ENCODE measurements around the gene SPDYC.

Gene SPDYC

GRCh38 chr11:65219930-65220213 lies 49.8 kb downstream of the SPDYC start:
- no peak for TF ChIP-seq CTCF (IDR thresholded peaks at IDR 0.05; ENCODE audit: low read depth, low read length)
- DNase-seq (ENCODE audit: low read depth in 2 of 2), result peak; percentile 12 to 17
- H3K4me3 ChIP-seq (replicated peaks in 1 of 2; ENCODE audit: low read depth in 2 of 2, low read length in 2 of 2), result no peak overlapping the region

GRCh38 chr11:65221026-65221425 lies 51.0 kb downstream of the SPDYC start:
- no peak for DNase-seq (ENCODE audit: low read depth in 2 of 2)
- TF ChIP-seq CTCF (IDR thresholded peaks at IDR 0.05; ENCODE audit: low read depth, low read length), result no peak
- no peak overlapping the region for H3K4me3 ChIP-seq (replicated peaks in 1 of 2; ENCODE audit: low read depth in 2 of 2, low read length in 2 of 2)

Data from cardiac fibroblast (primary cell).